Sigmoid colon (tissue), 4 donors: ENCODE measurements around the gene ERMARD.

Source experiments
- CTCF ChIP-seq, 4 experiments: fragments of 450-650 bp in 3 of 4; fragments of 200-600 bp in 1 of 4; IDR thresholded peaks; one replicate each; pipeline ENCODE4 v1.5.1; 2016 to 2019; ENCODE audit warnings: antibody characterized with exemption in 4 of 4, mild to moderate bottlenecking in 3 of 4, moderate library complexity in 2 of 4
- EP300 ChIP-seq, 4 donors: sonication (generic); formaldehyde crosslinking; IDR thresholded peaks; one replicate each; pipeline ENCODE4 v1.6.1; 2017; ENCODE audit warnings: antibody characterized with exemption in 4 of 4
- POLR2A ChIP-seq, 2 donors: fragments of 450-650 bp; IDR thresholded peaks; one replicate each; pipeline ENCODE4 v1.6.1; 2016; ENCODE audit warnings: antibody characterized with exemption in 2 of 2, mild to moderate bottlenecking in 2 of 2, moderate library complexity in 2 of 2
- POLR2AphosphoS5 ChIP-seq, 4 donors: sonication (generic); formaldehyde crosslinking; IDR thresholded peaks; one replicate each; pipeline ENCODE4 v1.6.1; 2017; ENCODE audit warnings: antibody characterized with exemption in 4 of 4

- TF ChIP-seq CTCF (IDR thresholded peaks at IDR 0.05) (no peak), POLR2A (IDR thresholded peaks at IDR 0.05) (no peak), POLR2AphosphoS5 (IDR thresholded peaks at IDR 0.05) (no peak), EP300 (IDR thresholded peaks at IDR 0.05) (no peak)
Measured at GRCh38 chr6:169729961-169730360, 21.5 kb upstream of the ERMARD start.
